Glutamatergic neuron (in vitro differentiated cells): Measurements from ENCODE around the gene ALDH4A1. TPM values are rescaled to one million over a fixed set of nuclear protein-coding genes. Genes with fewer than 3 reads are reported as not detected.

Experiments
- DNase-seq: peaks from one replicate; pipeline ENCODE4 v3.0.0; 2022
- H3K27ac Mint-ChIP-seq: one replicate; pipeline ENCODE4 v1.8.0; 2020; ENCODE audit warnings: mild to moderate bottlenecking, mixed read lengths, inconsistent platforms; ENCODE audit not compliant: unreplicated experiment
- H3K27me3 Mint-ChIP-seq: one replicate; pipeline ENCODE4 v1.8.0; 2020; ENCODE audit warnings: mild to moderate bottlenecking, moderate library complexity, mixed read lengths, inconsistent platforms; ENCODE audit not compliant: unreplicated experiment
- H3K36me3 Mint-ChIP-seq: one replicate; pipeline ENCODE4 v1.8.0; 2020; ENCODE audit warnings: mild to moderate bottlenecking, mixed read lengths, inconsistent platforms; ENCODE audit not compliant: unreplicated experiment
- H3K4me1 Mint-ChIP-seq: one replicate; pipeline ENCODE4 v1.8.0; 2020; ENCODE audit warnings: mild to moderate bottlenecking, low read depth, mixed read lengths, inconsistent platforms; ENCODE audit not compliant: unreplicated experiment
- H3K4me3 Mint-ChIP-seq: one replicate; pipeline ENCODE4 v1.8.0; 2020; ENCODE audit warnings: mild to moderate bottlenecking, mixed read lengths, inconsistent platforms; ENCODE audit not compliant: unreplicated experiment
- H3K9me3 Mint-ChIP-seq: one replicate; pipeline ENCODE4 v1.8.0; 2020; ENCODE audit warnings: mild to moderate bottlenecking, moderate library complexity, mixed read lengths, inconsistent platforms; ENCODE audit not compliant: unreplicated experiment
- total RNA-seq: library from RNA; stranded (reverse); fragmentation: NEBNext Ultra II Directional; extraction: Animal tissue kit (Norgen Biotek cat#: 25700); gene quantifications from one replicate; pipeline ENCODE4 v1.2.1, GENCODE V29; 2021; ENCODE audit not compliant: unreplicated experiment
- TF ChIP-seq, protein P1 (sequence below): fragments of 200-600 bp; sonication (generic); IDR thresholded peaks from one replicate; pipeline ENCODE4 v1.5.0; 2021; ENCODE audit not compliant: partially characterized antibody, unreplicated experiment

The ALDH4A1 gene
- total RNA-seq, 1 donor from 2014 or later, result 28.9 TPM

DNA sequence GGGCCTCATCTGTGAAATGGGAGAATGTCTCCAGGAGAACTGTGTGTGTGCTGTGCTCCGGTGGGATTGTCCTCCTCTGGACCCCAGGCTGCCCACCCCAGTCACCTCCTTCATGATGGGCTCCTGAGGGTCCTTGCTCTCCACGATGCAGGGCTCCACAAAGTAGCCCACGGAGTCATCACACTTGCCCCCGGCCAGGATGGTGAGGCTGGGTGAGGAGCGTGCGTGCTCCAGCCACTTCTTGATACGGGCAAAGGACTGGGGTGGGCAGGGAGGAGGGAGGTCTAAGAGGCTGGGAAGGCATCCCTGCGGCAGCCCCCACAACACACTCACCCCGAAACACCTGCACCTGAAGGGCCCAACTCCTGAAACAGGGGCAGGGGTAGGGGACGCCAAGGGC is 26.1 kb downstream of the ALDH4A1 start:
- TF ChIP-seq, protein P1, sequence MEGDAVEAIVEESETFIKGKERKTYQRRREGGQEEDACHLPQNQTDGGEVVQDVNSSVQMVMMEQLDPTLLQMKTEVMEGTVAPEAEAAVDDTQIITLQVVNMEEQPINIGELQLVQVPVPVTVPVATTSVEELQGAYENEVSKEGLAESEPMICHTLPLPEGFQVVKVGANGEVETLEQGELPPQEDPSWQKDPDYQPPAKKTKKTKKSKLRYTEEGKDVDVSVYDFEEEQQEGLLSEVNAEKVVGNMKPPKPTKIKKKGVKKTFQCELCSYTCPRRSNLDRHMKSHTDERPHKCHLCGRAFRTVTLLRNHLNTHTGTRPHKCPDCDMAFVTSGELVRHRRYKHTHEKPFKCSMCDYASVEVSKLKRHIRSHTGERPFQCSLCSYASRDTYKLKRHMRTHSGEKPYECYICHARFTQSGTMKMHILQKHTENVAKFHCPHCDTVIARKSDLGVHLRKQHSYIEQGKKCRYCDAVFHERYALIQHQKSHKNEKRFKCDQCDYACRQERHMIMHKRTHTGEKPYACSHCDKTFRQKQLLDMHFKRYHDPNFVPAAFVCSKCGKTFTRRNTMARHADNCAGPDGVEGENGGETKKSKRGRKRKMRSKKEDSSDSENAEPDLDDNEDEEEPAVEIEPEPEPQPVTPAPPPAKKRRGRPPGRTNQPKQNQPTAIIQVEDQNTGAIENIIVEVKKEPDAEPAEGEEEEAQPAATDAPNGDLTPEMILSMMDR, result no peak
- Mint-ChIP-seq H3K4me3 (no peak overlapping the region), H3K27ac (no peak overlapping the region), H3K9me3 (no peaks in the 10 kb centered on the region), H3K4me1 (no peaks in the 10 kb centered on the region), H3K36me3 (no peaks in the 10 kb centered on the region), H3K27me3 (peaks cover 5% of the 10 kb centered on the region)
- DNase-seq, result no peak

DNA sequence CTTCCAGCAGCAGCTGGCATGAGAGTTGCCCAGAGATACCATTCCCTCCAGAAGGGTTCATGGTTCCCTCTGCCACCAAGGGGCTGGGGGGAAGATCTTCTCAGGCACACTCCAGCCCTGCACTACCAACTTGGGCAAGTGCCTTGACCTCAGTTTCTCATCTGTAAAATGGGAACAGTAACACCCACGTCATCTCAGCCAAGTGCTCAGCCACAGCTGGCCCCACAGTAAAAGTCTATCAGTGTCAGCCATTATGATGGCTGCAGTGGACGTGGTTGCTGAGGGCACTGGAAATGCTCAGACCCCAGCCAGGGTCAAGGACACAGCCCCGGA is 26.6 kb downstream of the ALDH4A1 start:
- H3K4me1 Mint-ChIP-seq, result no peaks in the 10 kb centered on the region
- no peak for DNase-seq
- no peak overlapping the region for H3K4me3 Mint-ChIP-seq
- H3K36me3 Mint-ChIP-seq, result no peaks in the 10 kb centered on the region
- no peak overlapping the region for H3K27ac Mint-ChIP-seq
- no peaks in the 10 kb centered on the region for H3K9me3 Mint-ChIP-seq
- TF ChIP-seq, protein P1, result no peak
- H3K27me3 Mint-ChIP-seq, result peaks cover 5% of the 10 kb centered on the region

DNA sequence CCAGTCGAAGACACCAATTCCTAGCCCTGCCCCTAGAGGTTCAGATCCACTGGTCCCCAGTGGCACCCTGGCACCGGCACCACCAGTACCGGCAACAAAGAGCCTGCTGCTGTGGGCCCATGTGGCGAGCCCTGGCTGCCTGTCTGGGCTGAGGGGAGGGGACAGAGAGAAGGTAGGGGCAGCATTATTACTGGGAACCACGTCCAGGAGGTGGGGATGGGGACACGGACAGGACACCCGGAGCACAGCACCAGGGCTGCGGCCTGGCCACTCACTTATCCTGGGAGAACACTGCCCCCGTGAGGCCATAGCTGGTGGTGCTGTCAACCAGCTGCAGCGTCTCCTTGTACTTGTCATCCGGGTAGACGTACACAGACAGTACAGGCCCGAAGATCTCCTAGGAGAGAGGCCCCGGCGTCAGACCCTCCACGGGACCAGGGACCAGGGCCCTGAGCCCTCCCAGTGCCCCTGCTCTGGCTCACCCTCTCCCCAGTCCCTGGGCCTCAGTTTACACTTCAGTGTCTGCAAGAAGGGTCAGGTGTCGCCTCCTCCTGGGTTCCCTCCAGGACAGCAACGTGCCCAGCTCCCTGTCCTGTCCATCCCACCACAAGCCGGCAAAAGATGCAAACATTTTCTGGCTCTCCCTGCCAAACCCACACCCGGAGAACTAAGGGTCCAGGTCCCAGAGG is 27.1 kb downstream of the ALDH4A1 start:
- peak; percentile 94 for DNase-seq
- Mint-ChIP-seq H3K4me1 (no peaks in the 10 kb centered on the region), H3K9me3 (no peaks in the 10 kb centered on the region), H3K27me3 (peaks cover 5% of the 10 kb centered on the region), H3K4me3 (no peak overlapping the region), H3K36me3 (no peaks in the 10 kb centered on the region), H3K27ac (no peak overlapping the region)
- TF ChIP-seq, protein P1, result peak; percentile 90

DNA sequence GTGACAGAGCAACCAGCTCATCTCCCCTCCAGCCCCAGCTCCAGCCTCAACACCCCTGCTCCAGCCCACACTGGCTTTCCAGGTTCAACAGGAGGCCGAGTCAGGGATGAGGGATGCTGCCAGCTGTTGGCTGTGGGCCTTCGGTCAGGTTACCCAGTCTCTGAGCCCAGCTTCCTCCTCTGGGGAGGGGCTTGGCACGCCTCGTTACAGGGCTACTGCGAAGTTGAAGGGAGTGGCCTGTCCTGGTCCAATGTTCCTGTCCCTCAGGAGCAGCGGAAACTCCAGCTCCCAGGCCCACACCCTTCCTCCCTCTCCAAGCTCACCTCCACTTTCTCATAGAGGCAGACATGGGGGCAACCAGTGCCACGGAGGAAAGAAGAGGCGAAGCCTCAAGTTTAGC is 27.8 kb downstream of the ALDH4A1 start:
- Mint-ChIP-seq H3K4me1 (no peaks in the 10 kb centered on the region), H3K4me3 (no peak overlapping the region), H3K36me3 (no peaks in the 10 kb centered on the region), H3K27ac (no peak overlapping the region), H3K27me3 (peaks cover 5% of the 10 kb centered on the region), H3K9me3 (no peaks in the 10 kb centered on the region)
- TF ChIP-seq, protein P1, result no peak
- no peak for DNase-seq

DNA sequence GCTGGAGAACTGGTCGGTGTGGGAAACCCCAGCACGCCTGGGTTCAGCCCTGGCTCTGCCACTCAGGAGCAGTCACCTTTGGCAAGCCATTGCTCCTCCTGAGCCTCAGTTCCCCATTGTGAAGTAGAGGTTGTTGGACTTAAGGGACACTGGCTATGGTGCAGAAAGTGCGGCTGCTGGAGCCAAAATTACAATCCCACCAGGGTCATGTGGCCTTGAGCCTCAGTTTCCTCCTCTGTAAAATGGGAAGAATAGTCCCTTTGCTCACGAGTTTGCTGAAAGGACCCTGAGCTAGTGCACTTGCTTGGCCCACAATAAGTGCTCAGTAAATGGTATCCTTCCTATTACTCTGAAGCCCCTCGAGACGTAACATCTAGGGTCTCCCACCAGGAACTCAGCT is 28.3 kb downstream of the ALDH4A1 start:
- DNase-seq, result no peak
- Mint-ChIP-seq H3K27me3 (peaks cover 5% of the 10 kb centered on the region), H3K9me3 (no peaks in the 10 kb centered on the region), H3K4me3 (no peak overlapping the region), H3K4me1 (no peaks in the 10 kb centered on the region), H3K36me3 (no peaks in the 10 kb centered on the region), H3K27ac (no peak overlapping the region)
- TF ChIP-seq, protein P1, result no peak
